GM12891 (cell line): ENCODE data around the gene SORL1.

ENCODE experiments used
- PAX5 ChIP-seq: IDR thresholded peaks from 2 replicates; pipeline ENCODE4 v1.6.1; 2011; ENCODE audit warnings: low read length, moderate library complexity, mild to moderate bottlenecking; ENCODE audit not compliant: insufficient read depth, severe bottlenecking
- POLR2A ChIP-seq: IDR thresholded peaks from 2 replicates; pipeline ENCODE4 v1.6.1; 2011; ENCODE audit warnings: low read depth, low read length, control low read depth
- POLR2AphosphoS5 ChIP-seq: IDR thresholded peaks from 2 replicates; pipeline ENCODE4 v1.6.1; 2011; ENCODE audit warnings: low read depth, low read length, control low read depth
- POU2F2 ChIP-seq: IDR thresholded peaks from 2 replicates; pipeline ENCODE4 v1.6.1; 2011; ENCODE audit warnings: low read depth, mild to moderate bottlenecking, control low read depth, low read length, moderate library complexity
- TAF1 ChIP-seq: IDR thresholded peaks from 2 replicates; pipeline ENCODE4 v1.6.1; 2011; ENCODE audit warnings: low read depth, low read length, control low read depth

DNA sequence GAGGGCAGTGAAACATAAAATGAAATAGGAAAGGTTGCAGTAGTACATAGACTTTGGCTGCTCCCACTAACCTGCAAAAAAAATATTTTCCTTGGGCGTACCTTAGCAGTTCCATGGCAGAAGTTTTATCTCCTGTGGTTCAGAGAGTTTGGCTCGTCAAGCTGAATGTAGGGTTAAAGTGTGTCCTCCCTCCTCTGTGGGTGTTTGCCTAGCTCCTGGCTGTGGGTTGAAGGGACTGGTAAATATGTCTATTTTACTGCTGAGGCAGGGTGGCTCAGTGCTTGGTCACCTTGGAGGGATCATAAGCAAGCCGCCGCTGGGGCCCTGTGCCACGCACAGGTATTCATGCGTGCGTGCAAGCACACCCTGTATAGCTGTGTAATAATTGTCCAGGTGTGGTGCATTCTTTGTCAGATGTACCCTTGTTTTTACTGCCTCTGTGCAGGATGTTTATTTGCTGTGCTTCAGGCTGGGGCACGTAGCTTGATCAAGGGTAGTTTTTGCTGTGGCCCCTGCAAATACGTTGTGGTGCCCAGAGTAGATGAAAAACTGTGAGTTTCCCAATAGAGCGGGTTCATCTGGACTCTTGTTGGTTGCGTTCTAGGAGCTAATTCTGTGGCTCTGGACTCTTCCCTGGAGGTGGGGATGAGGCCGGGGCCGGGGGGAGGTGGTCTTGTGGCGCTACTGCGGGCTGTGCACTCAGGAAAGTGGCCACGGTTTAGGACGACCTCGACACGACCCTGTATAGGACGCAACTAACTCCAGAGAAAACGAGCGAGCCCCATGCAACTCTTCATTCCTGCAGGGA is 732 bp upstream of the SORL1 start:
- TF ChIP-seq POLR2A (peak; percentile 14; the same call in 1 of the 2 replicates), POLR2AphosphoS5 (peak; percentile 50; the same call in 1 of the 2 replicates), POU2F2 (peak; percentile 82; the same call in 1 of the 2 replicates), TAF1 (no peak), PAX5 (no peak)
